ENCODE measurements around the gene RAB18.
A peak's percentile ranks its signal among the peaks of the same experiment; 100 is the strongest.
"Not testable (repeated sequence)": the region's sequence is repeated elsewhere in the genome, so short reads cannot be mapped to it uniquely, and the experiment has no call there.

Gene RAB18

DNA sequence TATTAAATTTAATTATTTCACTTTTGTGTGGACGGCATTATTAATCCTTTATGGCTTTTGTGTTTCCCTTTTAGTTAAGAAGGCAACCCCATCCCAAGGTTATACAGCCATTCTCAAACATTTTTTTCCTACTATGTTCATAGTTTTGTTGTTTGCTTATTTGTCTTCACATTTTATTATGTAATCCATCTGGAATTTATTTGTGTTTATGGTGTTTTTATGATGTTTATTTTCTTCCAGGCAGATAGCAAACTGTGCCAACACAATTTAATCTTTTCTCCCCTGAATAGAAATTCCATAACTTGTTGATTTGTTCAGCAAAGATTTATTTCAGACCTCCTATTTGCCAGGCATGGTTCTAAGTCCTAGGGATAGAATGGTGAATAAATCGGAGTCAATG is 42.9 kb downstream of the RAB18 start:
- DNase-seq (ENCODE audit: low read depth, low spot score), result no peak

DNA sequence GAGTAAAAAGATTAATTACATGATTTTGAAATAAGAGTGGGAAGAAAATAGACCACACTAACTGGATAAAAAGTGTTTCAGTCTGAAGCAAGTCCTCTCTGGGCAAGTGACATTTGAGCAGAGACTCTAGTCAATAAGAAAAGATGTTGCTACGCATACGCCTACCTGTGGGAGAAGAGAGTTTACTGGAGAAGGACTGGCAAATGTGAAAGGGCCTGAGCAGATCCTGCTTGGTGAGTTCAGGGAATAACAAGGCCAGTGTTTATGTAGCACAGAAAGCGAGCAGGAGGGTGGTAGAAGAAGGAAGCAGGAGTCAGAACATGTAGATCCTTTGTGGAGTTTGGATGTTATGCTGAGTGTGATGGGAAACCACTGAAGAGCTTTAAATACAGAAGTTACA is 43.4 kb downstream of the RAB18 start:
- no peak for DNase-seq (ENCODE audit: low read depth, low spot score)

DNA sequence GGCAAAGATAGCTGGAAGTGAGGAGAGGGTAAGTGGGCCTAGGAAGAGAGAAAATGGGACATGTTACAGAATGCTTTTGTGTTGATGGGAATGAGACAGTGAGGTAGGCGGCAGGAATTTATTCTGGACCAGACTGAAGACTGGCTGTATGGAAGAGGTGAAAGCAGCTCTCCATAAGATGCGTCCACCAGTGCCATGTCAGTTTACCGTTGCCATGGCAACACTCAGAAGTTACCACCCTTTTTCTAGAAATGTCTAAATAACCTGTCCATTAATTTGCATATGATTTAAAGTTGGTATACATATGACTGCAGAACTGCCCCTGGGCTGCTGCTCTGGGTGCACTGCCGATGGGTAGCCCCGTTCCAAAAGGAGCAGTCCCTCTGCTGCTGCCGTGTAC is 46.7 kb downstream of the RAB18 start:
- no peak for DNase-seq (ENCODE audit: low read depth, low spot score)

DNA sequence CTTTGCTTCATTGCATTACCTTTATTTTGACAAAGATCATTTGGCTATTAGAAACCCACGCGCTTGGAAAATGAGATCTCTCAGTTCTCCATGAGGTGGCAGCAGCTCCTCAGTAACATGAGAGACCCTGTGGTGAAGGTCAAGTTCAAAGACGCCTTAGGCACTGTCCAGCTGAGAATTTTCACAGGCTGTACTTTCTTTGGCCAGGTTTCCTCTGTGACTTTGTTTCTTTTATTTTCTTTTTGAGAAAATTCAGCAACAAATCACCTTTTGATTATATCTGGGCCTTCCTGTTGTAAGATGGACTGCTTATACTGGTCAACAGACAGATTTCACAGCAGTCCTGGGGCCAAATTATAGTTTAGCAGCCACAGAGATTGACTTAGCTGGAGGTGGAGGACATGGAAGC is 54.5 kb downstream of the RAB18 start:
- DNase-seq (ENCODE audit: low read depth, low spot score), result peak; percentile 44

DNA sequence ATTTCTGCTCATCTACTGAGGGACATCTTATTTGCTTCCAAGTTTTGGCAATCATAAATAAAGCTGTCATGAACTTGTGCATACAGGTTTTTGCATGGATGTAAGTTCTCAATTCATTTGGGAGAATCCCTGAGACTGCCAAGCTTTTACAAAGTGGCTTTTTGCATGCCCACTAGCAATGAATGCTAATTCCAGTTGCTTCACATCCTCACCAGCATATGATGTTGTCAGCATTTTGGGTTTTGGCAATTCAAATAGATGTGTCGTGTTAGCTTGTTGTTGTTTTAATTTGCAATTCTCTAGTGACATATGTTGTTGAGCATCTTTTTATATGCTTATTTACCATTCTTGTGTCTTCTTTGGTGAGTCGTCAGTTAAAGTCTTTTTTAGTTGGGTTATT is 57.2 kb downstream of the RAB18 start:
- DNase-seq (ENCODE audit: low read depth, low spot score), result no peak

DNA sequence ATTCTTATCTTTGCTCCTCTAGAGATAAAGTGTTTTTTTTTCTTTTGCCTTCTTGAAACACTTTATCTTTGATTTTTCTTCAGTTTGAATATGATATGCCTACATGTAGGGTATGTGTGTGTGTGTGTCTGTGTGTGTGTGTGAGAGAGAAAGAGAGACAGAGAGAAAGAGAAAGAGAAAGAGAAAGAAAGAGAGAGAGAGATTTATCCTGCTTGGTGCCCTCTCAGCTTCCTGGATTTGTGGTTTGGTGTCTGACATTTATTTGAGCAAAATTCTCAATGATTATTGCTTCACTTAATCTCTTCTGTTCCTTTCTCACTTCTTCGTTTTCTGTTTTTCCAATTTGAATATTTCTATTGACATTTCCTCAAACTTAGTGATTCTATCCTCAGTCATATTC is 60.3 kb downstream of the RAB18 start:
- DNase-seq (ENCODE audit: low read depth, low spot score), result no peak

DNA sequence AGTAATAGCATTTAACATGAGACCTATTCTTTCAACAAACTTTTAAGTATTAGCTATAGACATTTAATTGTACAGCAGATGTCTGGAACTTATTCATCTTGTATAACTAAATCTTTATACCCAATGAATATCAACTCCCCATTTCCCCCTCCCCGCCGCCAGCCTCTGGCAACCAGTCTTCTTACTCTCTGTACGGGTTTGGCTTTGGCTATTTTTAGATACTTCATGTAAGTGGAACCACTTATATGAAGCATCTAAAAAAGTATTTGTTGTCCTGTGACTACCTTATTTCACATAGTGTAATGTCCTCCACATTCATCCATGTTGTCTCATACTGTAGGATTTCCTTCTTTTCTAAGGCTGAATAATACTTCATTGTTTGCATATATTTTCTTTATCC is 60.8 kb downstream of the RAB18 start:
- no peak for DNase-seq (ENCODE audit: low read depth, low spot score)

DNA sequence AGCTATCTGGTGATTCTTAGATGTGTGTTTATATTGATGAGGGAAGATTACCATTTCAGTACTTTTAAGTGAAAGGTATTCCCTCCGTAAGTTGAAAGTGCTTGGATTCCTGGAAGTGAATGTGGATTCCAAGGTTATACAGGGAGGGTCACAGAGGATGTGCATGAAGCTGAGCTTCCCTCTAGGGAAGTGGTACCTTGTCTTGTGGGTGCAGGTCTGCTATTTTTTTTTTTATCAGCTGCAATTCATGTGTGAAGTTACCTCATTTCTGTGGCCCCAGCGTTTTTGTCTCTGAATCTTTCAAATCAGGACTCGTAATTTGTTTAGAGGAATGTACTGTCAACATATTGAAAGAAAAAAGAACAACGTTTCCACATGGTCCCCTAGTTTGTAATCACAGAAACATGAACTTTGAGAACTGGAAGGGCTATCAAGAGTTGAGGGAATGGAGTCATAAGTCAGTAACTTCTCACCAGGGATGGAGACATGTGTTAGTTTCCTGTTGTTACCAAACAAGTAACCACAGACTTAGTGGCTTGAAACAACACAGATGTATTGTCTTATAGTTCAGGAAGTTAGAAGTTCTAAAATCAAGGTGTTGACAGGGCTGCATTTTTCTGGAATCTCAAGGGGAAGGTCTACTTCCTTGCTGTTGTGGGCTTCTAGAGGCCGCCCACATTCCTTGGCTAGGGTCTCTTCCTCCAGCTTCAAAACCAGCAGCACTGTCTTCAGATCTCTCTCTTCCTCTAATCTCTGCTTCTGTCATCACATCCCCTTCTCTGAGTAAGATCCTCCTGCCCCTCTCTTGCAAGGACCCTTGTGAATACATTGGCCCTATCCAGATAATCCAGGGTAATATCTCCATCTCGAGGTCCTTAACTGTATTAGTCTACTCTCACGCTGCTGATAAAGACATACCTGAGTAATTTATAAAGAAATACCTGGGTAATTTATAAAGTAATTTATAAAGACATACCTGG is 64.4 kb downstream of the RAB18 start:
- DNase-seq (ENCODE audit: low read depth, low spot score), result no peak

DNA sequence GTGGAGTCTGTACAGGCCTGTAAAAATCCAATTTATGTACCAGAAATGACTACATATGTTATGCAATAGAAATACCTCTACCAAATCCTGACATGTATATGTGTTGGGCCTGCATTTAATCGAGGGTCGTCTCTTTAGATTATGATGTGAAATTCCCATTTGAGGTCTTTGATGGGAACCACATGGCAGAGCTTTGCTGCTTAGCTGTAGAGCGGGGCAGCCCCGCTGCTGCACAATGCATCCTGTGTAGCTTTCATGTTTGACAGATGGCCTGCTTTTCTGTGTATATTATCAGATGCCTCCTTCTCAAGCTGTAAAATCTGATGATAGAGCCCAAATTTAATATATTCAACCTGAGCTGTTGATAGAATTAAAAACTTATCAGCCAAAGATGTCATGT is 65.8 kb downstream of the RAB18 start:
- no peak for DNase-seq (ENCODE audit: low read depth, low spot score)

DNA sequence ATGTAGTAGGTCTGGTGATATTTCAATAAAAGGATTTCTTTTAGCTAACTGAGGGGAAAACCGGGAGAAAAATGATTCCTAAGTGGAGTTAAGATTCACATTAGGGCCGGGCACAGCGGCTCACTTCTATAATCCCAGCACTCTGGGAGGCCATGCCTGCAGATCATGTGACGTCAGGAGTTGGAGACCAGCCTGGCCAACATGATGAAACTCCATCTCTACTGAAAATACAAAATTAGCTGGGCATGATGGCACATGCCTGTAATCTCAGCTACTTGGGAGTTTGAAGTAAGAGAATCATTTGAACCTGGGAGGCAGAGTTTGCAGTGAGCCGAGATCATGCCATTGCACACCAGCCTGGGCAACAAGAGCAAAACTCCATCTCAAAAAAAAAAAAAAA is 72.9 kb downstream of the RAB18 start:
- DNase-seq (ENCODE audit: low read depth, low spot score), result not testable (repeated sequence)

DNA sequence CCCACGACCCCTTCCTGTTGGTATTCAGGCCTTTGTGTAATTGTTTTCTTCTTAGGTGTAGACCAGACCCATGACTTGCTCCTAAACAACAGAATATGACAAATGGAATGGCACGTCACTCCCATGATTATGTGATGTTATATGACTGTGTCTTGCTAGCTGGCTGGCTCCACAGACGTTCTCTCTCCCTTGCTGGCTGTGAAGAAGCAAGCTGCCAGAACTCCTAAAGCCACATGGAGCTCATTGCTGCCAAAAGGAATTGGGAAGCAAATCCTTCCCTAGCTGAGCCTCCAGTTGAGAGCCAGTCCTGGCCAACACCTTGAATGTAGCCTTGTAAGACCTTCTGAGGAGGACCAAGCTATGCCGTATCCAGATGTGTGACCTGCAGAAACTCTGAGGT is 74.2 kb downstream of the RAB18 start:
- DNase-seq (ENCODE audit: low read depth, low spot score), result no peak

DNA sequence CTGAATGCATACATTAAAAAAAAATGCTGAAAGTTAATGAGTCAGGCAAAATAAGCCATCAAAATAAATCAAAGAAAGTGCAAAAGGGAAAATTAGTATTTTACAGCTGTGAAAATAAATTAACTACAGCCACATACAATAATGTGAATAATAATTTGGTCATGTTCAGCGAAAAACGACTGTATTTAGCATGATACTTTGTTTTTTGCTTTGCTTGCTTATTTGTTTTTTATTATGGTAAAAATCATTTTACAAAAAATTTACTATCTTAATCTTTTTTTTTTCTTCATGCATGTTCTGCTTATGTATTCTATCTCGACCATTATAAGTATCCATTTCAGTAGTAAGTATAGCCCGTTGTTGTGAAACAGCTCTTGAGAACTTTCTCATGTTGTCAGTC is 77.1 kb downstream of the RAB18 start:
- no peak for DNase-seq (ENCODE audit: low read depth, low spot score)

DNA sequence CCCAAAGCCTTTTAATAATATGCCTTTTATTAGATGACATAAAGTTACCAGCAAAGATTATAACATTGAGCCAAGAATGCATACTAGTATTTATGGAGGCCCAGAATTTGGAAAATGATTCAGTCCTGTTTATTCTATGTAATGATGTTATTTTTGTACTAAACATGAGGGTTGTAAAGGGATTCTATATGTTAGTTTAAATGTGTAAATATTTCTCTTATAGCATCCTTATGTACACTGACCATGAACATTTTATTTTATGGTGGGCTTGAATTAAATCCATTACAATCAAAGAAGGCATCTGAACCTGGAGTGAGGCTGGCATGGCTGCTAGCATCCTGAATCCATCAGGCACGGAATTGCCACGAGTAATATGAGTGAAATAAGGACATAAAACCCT is 80.2 kb downstream of the RAB18 start:
- DNase-seq (ENCODE audit: low read depth, low spot score), result no peak

Data from ELF-1 (cell line).